Left ventricle myocardium inferior (tissue), 1 donor: ENCODE results near the gene SIRT2. TPM values are rescaled to one million over a fixed set of nuclear protein-coding genes. Genes with fewer than 3 reads are reported as not detected.
A peak's percentile ranks its signal among the peaks of the same experiment; 100 is the strongest.

Experiments
- DNase-seq: peaks from one replicate; pipeline ENCODE4 v3.0.0-alpha.2; 2020
- H3K27ac ChIP-seq: fragments of 200-600 bp; replicated peaks from 2 replicates; pipeline ENCODE4 v1.8.0; 2021
- H3K27me3 ChIP-seq: fragments of 200-600 bp; 2 replicates; pipeline ENCODE4 v1.8.0; 2021; ENCODE audit warnings: low read depth
- H3K36me3 ChIP-seq: fragments of 200-600 bp; 2 replicates; pipeline ENCODE4 v1.8.0; 2021
- H3K4me1 ChIP-seq: fragments of 200-600 bp; 2 replicates; pipeline ENCODE4 v1.8.0; 2021
- H3K4me3 ChIP-seq: fragments of 200-600 bp; 2 replicates; pipeline ENCODE4 v1.8.0; 2021; ENCODE audit warnings: mild to moderate bottlenecking, moderate library complexity
- H3K9me3 ChIP-seq: fragments of 200-600 bp; replicated peaks from 2 replicates; pipeline ENCODE4 v1.8.0; 2021
- intact Hi-C: fragments of 100-400 bp; cut with micrococcal nuclease; formaldehyde crosslinking; loops from one replicate; pipeline ENCODE4 v1.11.0; 2022
- total RNA-seq: library from RNA; stranded (reverse); fragmentation: NEBNext Ultra II Directional; extraction: Animal tissue kit (Norgen Biotek cat#: 25700); gene quantifications from one replicate; pipeline ENCODE4 v1.2.1, GENCODE V29; 2021
- TF ChIP-seq, protein P1 (sequence below): fragments of 200-600 bp; IDR thresholded peaks from 2 replicates; pipeline ENCODE4 v1.8.0; 2021; ENCODE audit warnings: antibody characterized with exemption, mild to moderate bottlenecking, borderline replicate concordance
- donor health status: DM: no; HTN: yes; CAD: no; lungs with severe emphysema.

Gene SIRT2
- total RNA-seq, 1 donor from 2014 or later = 99.0 TPM

DNA sequence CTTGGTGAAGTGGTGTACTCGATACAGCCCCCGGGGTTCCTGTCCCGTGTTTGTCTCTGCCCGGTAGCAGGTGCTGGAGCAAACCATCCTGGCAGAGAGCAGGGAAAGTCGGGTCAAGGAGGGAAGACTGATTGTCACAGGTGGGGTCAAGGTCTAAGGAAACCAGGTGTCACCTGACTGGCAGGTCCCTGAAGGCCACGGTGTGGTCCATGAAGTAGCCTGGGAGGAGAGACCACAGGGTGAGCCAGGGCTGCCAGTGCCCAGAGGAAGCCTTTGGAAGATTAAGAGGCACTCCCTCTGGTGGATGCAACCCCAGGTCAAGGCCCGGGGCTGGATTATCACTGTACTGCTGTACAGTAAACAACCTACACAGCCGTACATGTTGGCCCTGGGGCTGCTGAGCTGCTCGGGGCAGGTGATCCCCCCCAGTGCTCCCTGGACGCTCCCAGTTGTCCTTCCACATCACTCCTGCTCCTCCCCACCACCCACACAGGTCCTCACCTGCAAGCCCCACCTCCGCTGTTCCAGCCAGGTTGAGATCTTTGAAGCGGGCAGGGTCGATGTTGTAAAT, 18.6 kb upstream of the SIRT2 start:
- H3K4me3 ChIP-seq = no peak overlapping the region
- intact Hi-C loops = no loop called here

DNA sequence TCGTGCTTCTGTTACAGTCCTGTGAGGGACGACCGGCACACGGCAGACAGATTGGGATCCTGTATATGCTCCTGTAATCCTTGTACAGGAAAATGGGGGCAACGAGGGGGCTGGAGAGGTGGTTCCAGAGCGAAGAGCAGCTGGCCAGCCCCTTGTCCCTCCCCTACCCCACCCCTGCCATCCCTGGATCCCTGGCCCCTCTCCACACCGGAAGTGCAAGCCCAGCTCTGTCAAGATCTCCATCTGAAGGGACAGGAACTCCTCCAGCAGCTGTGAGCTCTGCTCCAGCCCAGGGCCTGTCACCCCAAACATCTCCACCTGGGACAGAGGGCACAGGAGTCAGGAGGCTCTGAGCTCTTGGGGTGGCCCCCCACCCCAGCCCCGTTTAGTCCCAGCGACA, 18.1 kb upstream of the SIRT2 start:
- TF ChIP-seq, protein P1, sequence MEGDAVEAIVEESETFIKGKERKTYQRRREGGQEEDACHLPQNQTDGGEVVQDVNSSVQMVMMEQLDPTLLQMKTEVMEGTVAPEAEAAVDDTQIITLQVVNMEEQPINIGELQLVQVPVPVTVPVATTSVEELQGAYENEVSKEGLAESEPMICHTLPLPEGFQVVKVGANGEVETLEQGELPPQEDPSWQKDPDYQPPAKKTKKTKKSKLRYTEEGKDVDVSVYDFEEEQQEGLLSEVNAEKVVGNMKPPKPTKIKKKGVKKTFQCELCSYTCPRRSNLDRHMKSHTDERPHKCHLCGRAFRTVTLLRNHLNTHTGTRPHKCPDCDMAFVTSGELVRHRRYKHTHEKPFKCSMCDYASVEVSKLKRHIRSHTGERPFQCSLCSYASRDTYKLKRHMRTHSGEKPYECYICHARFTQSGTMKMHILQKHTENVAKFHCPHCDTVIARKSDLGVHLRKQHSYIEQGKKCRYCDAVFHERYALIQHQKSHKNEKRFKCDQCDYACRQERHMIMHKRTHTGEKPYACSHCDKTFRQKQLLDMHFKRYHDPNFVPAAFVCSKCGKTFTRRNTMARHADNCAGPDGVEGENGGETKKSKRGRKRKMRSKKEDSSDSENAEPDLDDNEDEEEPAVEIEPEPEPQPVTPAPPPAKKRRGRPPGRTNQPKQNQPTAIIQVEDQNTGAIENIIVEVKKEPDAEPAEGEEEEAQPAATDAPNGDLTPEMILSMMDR = no peak
- peaks cover 15% of the 10 kb centered on the region for H3K36me3 ChIP-seq
- no peak overlapping the region for H3K27ac ChIP-seq
- no peaks in the 10 kb centered on the region for H3K9me3 ChIP-seq
- H3K4me3 ChIP-seq = no peak overlapping the region
- DNase-seq = no peak
- intact Hi-C loops = no loop called here
- H3K27me3 ChIP-seq = no peaks in the 10 kb centered on the region
- no peaks in the 10 kb centered on the region for H3K4me1 ChIP-seq

More for the DNA sequence above, 18.6 kb upstream of the SIRT2 start:
- no peak for DNase-seq
- Histone ChIP-seq H3K27ac (no peak overlapping the region), H3K27me3 (no peaks in the 10 kb centered on the region), H3K9me3 (no peaks in the 10 kb centered on the region), H3K4me1 (no peaks in the 10 kb centered on the region), H3K36me3 (peaks cover 18% of the 10 kb centered on the region)
- TF ChIP-seq, protein P1 = peak; percentile 26

DNA sequence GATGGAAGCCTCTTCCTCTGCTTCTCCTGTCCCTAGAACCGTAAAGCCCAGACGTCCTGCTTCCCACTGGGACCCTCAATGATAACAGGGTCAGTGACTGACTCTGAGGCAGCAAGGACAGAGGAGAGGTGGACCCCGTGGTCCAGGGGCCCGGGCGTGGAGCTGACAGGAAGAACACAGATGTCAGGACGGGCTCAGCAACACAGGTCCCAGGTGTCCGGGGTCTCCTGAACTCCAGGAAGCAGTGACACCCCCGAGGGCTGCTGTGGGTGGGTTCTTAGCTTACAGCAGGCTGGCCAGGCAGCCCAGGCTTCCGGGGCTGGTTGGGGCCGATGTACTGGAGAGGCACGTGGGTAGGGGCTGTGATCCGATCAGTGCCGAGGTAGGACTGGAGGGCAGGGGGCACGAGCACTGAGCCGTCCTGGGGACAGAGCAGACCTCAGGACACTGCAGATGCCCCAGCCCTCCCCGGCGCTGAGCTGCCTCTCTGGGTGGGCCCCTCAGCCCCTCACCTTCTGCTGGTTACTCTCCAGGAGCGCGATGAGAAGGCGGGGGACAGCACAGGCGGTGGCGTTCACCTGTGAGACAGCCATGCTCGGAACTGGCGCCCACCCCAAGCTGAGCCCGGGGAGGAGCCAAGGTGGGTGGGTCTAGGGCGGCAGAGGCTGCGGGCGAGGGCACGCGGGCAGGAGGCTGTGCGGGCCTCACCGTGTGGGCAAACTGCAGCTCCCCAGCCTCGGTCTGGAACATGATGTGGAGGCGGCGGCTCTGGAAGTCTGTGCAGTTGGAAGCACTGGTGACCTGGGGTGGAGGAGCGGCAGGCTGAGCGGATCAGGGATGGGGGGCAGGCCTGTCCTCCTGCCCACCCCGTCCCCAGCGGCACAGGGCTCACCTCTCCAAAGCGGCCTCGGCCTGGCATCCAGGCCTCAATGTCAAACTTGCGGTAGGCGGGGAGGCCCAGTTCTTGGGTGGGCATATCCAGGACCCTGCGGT, 16.2 kb upstream of the SIRT2 start:
- intact Hi-C loops = no loop called here
- TF ChIP-seq, protein P1 = no peak
- peaks cover 15% of the 10 kb centered on the region for H3K27me3 ChIP-seq
- DNase-seq = no peak
- H3K27ac ChIP-seq = no peak overlapping the region
- H3K4me1 ChIP-seq = no peaks in the 10 kb centered on the region
- no peaks in the 10 kb centered on the region for H3K9me3 ChIP-seq
- peaks cover 2% of the 10 kb centered on the region for H3K36me3 ChIP-seq
- H3K4me3 ChIP-seq = no peak overlapping the region

DNA sequence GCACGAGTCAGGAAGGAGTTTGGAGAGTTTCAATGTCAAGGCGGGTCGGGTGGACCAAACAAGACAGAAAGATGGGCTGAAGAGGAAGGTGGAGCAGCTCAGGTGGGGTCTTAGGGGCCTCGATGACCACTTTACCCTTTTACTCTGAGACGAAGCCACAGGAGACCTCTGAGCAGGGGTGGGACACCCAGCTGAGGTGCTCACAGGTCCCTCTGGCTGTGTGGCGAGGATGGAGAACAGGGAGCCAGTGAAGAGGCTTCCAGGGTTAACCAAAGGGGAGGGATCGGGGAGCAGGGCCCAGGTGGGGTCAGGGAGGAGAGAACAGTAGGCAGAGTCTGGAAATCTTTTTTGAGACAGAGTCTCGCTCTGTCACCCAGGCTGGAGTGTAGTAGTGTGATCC, 14.5 kb upstream of the SIRT2 start:
- no peak overlapping the region for H3K27ac ChIP-seq
- peaks cover 19% of the 10 kb centered on the region for H3K27me3 ChIP-seq
- intact Hi-C loops = no loop called here
- H3K9me3 ChIP-seq = no peaks in the 10 kb centered on the region
- TF ChIP-seq, protein P1 = no peak
- H3K4me3 ChIP-seq = no peak overlapping the region
- no peaks in the 10 kb centered on the region for H3K4me1 ChIP-seq
- H3K36me3 ChIP-seq = peaks cover 7% of the 10 kb centered on the region
- no peak for DNase-seq

DNA sequence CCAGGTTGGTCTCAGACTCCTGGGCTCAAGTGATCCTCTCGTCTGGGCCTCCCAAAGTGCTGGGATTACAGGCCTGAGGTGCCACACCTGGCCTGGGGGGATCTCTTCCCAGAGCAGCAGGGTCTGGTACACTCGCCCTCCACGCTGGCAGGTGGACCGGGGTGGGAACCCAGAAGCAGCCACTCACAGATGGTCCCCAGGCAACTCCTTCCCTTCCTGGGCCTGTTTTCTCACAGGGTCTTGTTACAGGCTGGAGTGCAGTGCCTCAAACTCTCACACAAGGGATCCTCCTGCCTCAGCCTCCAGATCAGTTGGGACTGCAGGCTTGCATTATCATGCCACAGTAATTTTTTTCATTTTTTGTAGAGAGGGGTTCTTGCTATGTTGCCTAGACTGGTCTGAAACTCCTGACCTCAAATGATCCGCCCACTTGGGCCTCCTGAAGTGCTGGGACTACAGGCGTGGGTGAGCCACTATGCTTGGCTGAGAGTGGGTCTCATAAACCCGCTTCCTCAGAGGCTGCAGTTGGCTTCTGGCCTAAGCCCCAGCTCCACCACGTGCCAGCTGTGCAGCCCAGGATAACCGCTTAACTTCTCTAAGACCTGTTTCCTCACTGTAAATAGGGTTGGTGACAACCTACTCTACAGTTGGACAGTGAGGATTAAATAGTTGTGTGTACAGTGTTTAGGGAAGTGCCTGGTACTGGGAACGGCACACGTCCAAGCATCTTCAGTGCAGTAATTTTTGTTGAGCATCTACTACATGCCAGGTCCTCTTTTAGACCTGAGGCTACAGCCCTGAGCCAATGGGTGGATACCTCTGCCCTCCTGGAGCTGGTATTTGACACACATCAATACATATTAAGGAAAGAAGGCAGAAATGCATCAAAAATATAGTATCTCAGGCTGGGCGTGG, 13.4 kb upstream of the SIRT2 start:
- DNase-seq = no peak
- TF ChIP-seq, protein P1 = no peak
- H3K27ac ChIP-seq = no peak overlapping the region
- H3K36me3 ChIP-seq = peaks cover 15% of the 10 kb centered on the region
- no peaks in the 10 kb centered on the region for H3K9me3 ChIP-seq
- intact Hi-C loops = no loop called here
- no peaks in the 10 kb centered on the region for H3K4me1 ChIP-seq
- H3K27me3 ChIP-seq = peaks cover 19% of the 10 kb centered on the region
- H3K4me3 ChIP-seq = no peak overlapping the region
